ENCODE data around the gene NKAIN4.

The NKAIN4 gene

GRCh38 chr20:63210011-63210605 lies 44.2 kb downstream of the NKAIN4 start:
- H3K4me3 ChIP-seq (ENCODE audit: low read depth, low read length) = no peak overlapping the region
- no peak for TF ChIP-seq CTCF (IDR thresholded peaks at IDR 0.05; ENCODE audit: low read depth, low read length)

- no peak overlapping the region for H3K4me3 ChIP-seq (ENCODE audit: low read depth, low read length)
- TF ChIP-seq CTCF (IDR thresholded peaks at IDR 0.05; ENCODE audit: low read depth, low read length) = no peak
These were observed 45.8 kb downstream of the NKAIN4 start for GRCh38 chr20:63208346-63208909.

- TF ChIP-seq CTCF (IDR thresholded peaks at IDR 0.05; ENCODE audit: low read depth, low read length) = no peak
These were observed 47.4 kb downstream of the NKAIN4 start for GRCh38 chr20:63206878-63207277.

GRCh38 chr20:63205896-63206295 lies 48.4 kb downstream of the NKAIN4 start:
- no peak for TF ChIP-seq CTCF (IDR thresholded peaks at IDR 0.05; ENCODE audit: low read depth, low read length)
- no peak overlapping the region for H3K4me3 ChIP-seq (ENCODE audit: low read depth, low read length)

More at GRCh38 chr20:63206878-63207277, 47.4 kb downstream of the NKAIN4 start:
- H3K4me3 ChIP-seq (ENCODE audit: low read depth, low read length) = no peak overlapping the region

- H3K4me3 ChIP-seq (ENCODE audit: low read depth, low read length) = no peak overlapping the region
- TF ChIP-seq CTCF (IDR thresholded peaks at IDR 0.05; ENCODE audit: low read depth, low read length) = no peak
These were observed 49.9 kb downstream of the NKAIN4 start for GRCh38 chr20:63204362-63204761.

- no peak for TF ChIP-seq CTCF (IDR thresholded peaks at IDR 0.05; ENCODE audit: low read depth, low read length)
- H3K4me3 ChIP-seq (ENCODE audit: low read depth, low read length) = no peak overlapping the region
These were observed 51.3 kb downstream of the NKAIN4 start for GRCh38 chr20:63202811-63203526.

GRCh38 chr20:63202021-63202420 lies 52.2 kb downstream of the NKAIN4 start:
- TF ChIP-seq CTCF (IDR thresholded peaks at IDR 0.05; ENCODE audit: low read depth, low read length) = no peak
- no peak overlapping the region for H3K4me3 ChIP-seq (ENCODE audit: low read depth, low read length)

Measured in WI38 (cell line).